ENCODE data around the gene LRAT.
"Not testable (repeated sequence)": the region's sequence is repeated elsewhere in the genome, so short reads cannot be mapped to it uniquely, and the experiment has no call there.

The LRAT gene

GRCh38 chr4:154743683-154744340 lies at the start of gene LRAT:
Gene LRAT, plus strand, starts transcription at chr4:154744000. Its CDS starts 327 bp downstream, at chr4:154744327.
- no peak for DNase-seq (ENCODE audit: low spot score)

GRCh38 chr4:154707877-154708276 lies 35.9 kb upstream of the LRAT start:
- no peak for DNase-seq (ENCODE audit: low spot score)

- DNase-seq (ENCODE audit: low spot score): no peak
Measured at GRCh38 chr4:154709550-154709949, 34.2 kb upstream of the LRAT start.

- no peak for DNase-seq (ENCODE audit: low spot score)
Measured at GRCh38 chr4:154711522-154711921, 32.3 kb upstream of the LRAT start.

GRCh38 chr4:154714339-154715040 lies 29.3 kb upstream of the LRAT start:
- no peak for DNase-seq (ENCODE audit: low spot score)

- no peak for DNase-seq (ENCODE audit: low spot score)
Measured at GRCh38 chr4:154719087-154719486, 24.7 kb upstream of the LRAT start.

GRCh38 chr4:154720123-154720522 lies 23.7 kb upstream of the LRAT start:
- DNase-seq (ENCODE audit: low spot score): no peak

- DNase-seq (ENCODE audit: low spot score): no peak
Measured at GRCh38 chr4:154720618-154721267, 23.1 kb upstream of the LRAT start.

GRCh38 chr4:154722262-154722661 lies 21.5 kb upstream of the LRAT start:
- no peak for DNase-seq (ENCODE audit: low spot score)

GRCh38 chr4:154723601-154724000 lies 20.2 kb upstream of the LRAT start:
- not testable (repeated sequence) for DNase-seq (ENCODE audit: low spot score)

GRCh38 chr4:154727540-154727939 lies 16.3 kb upstream of the LRAT start:
- DNase-seq (ENCODE audit: low spot score): no peak

GRCh38 chr4:154731756-154732155 lies 12.0 kb upstream of the LRAT start:
- no peak for DNase-seq (ENCODE audit: low spot score)

- no peak for DNase-seq (ENCODE audit: low spot score)
Measured at GRCh38 chr4:154732669-154733068, 11.1 kb upstream of the LRAT start.

GRCh38 chr4:154736770-154737169 lies 7.0 kb upstream of the LRAT start:
- no peak for DNase-seq (ENCODE audit: low spot score)

- peak; percentile 57 for DNase-seq (ENCODE audit: low spot score)
Measured at GRCh38 chr4:154738426-154738825, 5.4 kb upstream of the LRAT start.

GRCh38 chr4:154739111-154739510 lies 4.7 kb upstream of the LRAT start:
- peak; percentile 12 for DNase-seq (ENCODE audit: low spot score)

- DNase-seq (ENCODE audit: low spot score): peak; percentile 18
Measured at GRCh38 chr4:154740462-154740861, 3.3 kb upstream of the LRAT start.

- DNase-seq (ENCODE audit: low spot score): peak; percentile 8
Measured at GRCh38 chr4:154741131-154741665, 2.6 kb upstream of the LRAT start.

- peak; percentile 12 for DNase-seq (ENCODE audit: low spot score)
Measured at GRCh38 chr4:154741922-154742850, 1.6 kb upstream of the LRAT start.

GRCh38 chr4:154744341-154744926 lies 634 bp downstream of the LRAT start:
- DNase-seq (ENCODE audit: low spot score): no peak

- no peak for DNase-seq (ENCODE audit: low spot score)
Measured at GRCh38 chr4:154757713-154758112, 13.9 kb downstream of the LRAT start.

Measured in kidney capillary endothelial cell (primary cell).